ENCODE results near the gene USP20. TPM values are rescaled to one million over a fixed set of nuclear protein-coding genes. Genes with fewer than 3 reads are reported as not detected.

USP20 gene
- total RNA-seq, 4 donors from 2014 or later = 15.8 to 36.3 (median 22.6) TPM

DNA sequence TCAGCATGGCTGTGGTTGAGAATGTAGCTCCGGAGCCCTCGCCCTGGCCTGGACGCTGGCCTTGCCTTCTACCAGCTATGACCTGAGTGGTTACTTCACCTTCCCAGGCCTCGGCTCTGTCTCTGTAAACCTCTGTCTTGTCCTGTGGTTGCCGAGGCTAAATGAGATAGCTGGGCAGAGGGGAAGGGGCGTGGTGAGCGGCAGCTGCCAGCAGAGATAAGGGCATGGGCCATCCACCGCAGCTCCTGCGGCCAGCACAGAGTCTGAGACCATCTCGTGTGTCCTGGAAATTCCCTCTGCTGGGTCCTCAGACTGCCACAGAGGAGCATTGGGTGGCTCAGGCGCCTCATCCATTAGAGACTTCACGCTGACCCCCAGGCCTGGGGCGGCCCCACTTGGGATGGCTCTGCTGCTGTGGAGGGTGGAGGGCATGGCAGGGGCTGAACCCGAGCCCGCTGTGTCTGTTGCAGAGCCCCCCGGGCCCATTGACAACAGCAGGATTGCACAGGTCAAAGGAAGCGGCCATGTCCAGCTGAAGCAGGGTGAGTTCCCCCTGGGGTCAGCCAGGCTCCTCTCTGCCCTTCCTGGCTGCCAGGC, 43.9 kb downstream of the USP20 start:
- no peak overlapping the region for H3K27ac ChIP-seq
- no peaks in the 10 kb centered on the region for H3K9me3 ChIP-seq
- H3K4me3 ChIP-seq = no peak overlapping the region
- TF ChIP-seq POLR2A (IDR thresholded peaks at IDR 0.05) = no peak
- TF ChIP-seq, protein P1, sequence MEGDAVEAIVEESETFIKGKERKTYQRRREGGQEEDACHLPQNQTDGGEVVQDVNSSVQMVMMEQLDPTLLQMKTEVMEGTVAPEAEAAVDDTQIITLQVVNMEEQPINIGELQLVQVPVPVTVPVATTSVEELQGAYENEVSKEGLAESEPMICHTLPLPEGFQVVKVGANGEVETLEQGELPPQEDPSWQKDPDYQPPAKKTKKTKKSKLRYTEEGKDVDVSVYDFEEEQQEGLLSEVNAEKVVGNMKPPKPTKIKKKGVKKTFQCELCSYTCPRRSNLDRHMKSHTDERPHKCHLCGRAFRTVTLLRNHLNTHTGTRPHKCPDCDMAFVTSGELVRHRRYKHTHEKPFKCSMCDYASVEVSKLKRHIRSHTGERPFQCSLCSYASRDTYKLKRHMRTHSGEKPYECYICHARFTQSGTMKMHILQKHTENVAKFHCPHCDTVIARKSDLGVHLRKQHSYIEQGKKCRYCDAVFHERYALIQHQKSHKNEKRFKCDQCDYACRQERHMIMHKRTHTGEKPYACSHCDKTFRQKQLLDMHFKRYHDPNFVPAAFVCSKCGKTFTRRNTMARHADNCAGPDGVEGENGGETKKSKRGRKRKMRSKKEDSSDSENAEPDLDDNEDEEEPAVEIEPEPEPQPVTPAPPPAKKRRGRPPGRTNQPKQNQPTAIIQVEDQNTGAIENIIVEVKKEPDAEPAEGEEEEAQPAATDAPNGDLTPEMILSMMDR (IDR thresholded peaks at IDR 0.05) = no peak
- peaks cover 0 to 49% (median 0%) of the 10 kb centered on the region in 3 donors for H3K36me3 ChIP-seq
- H3K27me3 ChIP-seq = no peaks in the 10 kb centered on the region
- H3K4me1 ChIP-seq = peaks cover 0 to 7% (median 6%) of the 10 kb centered on the region in 4 donors
- no peak for DNase-seq

DNA sequence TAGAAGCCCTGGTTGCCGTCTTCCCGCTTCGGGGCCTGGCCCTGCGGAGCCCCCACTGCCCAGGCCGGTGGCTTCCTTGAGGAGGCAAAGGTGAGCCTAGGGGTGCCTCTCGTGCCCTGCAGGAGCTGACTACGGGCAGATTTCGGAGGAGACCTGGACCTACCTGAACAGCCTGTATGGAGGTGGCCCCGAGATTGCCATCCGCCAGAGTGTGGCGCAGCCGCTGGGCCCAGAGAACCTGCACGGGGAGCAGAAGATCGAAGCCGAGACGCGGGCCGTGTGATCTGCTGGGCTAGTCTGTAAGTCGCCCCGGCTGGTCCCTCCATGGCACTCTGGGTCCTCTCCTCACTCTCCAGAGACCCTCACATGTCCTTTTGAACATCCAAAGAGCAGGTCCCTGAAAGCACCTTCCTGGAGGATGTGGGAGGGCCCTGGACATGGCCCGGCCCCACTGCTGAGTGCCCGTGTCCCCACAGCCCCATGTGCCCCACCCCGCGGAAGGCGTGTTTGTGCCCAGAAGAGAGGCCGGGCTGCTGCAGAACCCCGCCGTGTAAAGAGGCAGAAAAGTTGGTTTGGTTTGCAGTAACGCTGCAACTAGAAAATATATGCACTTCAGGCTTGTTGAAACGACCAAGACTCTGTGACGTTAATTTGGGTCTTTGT, 44.9 kb downstream of the USP20 start:
- peak overlapping the region in 1 of 4 donors; percentile 58 for H3K27ac ChIP-seq

DNA sequence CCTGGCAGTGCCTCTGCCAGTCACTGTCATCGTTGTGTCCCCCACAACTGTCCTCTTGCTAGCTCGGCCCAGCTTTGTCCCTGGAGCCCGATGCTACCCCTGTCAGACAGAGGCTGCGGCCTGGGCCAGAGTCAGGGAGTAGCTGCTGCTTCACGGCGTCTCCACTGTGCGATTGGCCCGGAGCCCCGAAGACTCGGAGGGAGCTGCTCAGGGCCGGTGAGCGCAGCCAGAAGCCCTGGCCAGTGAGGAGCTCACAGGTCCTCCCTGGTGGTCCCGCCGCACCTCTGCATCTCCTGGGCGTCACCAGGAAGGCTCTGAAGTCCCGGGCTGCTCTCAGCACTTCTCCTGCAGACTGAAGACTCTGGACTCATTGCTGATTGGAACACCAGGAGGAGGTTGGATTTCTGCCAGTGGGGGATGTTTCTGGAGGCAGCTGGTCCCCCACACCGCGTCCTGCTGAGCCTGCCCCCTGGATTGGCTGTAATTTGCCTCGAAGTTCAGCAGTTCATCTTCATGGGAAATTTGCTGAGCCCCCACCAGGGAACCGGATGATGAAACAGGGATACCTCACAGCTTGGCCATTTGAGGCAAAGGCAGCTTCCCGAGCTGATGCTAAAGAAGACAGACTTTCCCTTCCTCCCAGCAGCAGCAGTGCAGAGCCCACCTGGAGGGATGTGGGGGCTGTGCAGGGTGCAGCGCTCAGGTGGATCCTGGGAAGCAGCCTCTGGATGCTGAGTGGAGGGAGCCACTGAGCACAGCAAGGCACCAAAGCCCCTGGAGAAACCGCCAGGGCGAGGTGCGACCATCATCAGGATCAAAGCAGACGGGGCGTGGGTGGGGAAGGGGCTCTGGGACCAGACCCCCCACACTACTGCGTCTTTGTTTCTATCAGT, 45.6 kb downstream of the USP20 start:
- Histone ChIP-seq H3K9me3 (no peaks in the 10 kb centered on the region), H3K36me3 (peaks cover 0 to 32% (median 0%) of the 10 kb centered on the region in 3 donors), H3K27ac (peak overlapping the region in 1 of 4 donors; percentile 58), H3K4me1 (peaks cover 8 to 24% (median 11%) of the 10 kb centered on the region in 4 donors), H3K27me3 (no peaks in the 10 kb centered on the region), H3K4me3 (no peak overlapping the region)
- no peak for DNase-seq
- no peak for TF ChIP-seq POLR2A (IDR thresholded peaks at IDR 0.05)
- TF ChIP-seq, protein P1 (IDR thresholded peaks at IDR 0.05) = no peak

More for the DNA sequence above, 44.9 kb downstream of the USP20 start:
- TF ChIP-seq, protein P1 (IDR thresholded peaks at IDR 0.05) = no peak
- TF ChIP-seq POLR2A (IDR thresholded peaks at IDR 0.05) = no peak
- peaks cover 0 to 40% (median 0%) of the 10 kb centered on the region in 3 donors for H3K36me3 ChIP-seq
- H3K27me3 ChIP-seq = no peaks in the 10 kb centered on the region
- no peak overlapping the region for H3K4me3 ChIP-seq
- H3K4me1 ChIP-seq = peaks cover 5 to 16% (median 8%) of the 10 kb centered on the region in 4 donors
- no peak for DNase-seq
- H3K9me3 ChIP-seq = no peaks in the 10 kb centered on the region

DNA sequence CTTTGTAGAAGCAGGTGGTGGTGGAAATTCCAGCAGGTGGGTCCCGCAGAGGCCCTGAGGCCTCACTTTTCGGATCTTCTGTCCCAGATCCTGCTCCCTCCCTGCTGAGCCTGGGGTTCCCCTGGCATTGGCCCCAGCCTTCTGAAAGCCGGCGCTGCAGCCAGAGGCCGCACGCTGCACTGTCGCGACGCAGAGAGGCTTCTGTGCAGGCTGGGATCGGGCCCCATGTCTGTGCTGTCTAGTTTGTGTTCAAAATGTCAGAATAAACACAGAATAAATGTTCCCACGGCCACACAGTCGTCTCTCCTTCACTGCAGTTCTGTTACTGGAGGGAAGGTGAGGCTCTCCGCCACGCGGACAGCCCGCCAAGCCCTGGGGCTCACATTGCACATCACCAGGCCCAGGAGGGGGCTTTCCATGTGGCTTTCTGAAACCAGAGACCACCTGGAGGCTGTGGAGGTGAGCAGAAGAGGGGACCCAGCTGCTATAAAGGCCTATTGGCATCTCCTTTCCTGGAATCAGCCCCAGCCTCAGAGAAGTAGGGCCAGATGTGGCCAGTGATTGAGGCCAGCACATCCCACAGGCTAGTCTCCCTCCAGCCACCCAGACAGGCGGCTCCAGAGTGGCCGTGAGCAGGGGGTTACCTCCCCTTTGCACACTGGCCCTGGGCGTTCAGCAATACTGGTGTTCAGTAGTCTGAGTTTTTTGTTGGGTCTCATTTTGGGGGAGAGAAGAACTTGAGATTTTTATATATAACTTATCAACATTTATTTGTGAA, 46.5 kb downstream of the USP20 start:
- no peak for TF ChIP-seq POLR2A (IDR thresholded peaks at IDR 0.05)
- TF ChIP-seq, protein P1 (IDR thresholded peaks at IDR 0.05) = no peak
- peaks cover 8 to 32% (median 15%) of the 10 kb centered on the region in 4 donors for H3K4me1 ChIP-seq
- peak overlapping the region in 1 of 4 donors; percentile 58 for H3K27ac ChIP-seq
- H3K4me3 ChIP-seq = no peak overlapping the region
- no peak for DNase-seq
- H3K27me3 ChIP-seq = no peaks in the 10 kb centered on the region
- H3K36me3 ChIP-seq = peaks cover 0 to 24% (median 0%) of the 10 kb centered on the region in 3 donors
- no peaks in the 10 kb centered on the region for H3K9me3 ChIP-seq

Measured in Peyer's patch (tissue), 4 donors.